H9 (cell line): Measurements from ENCODE around the gene SLC47A2. TPM values are rescaled to one million over a fixed set of nuclear protein-coding genes. Genes with fewer than 3 reads are reported as not detected.

Source experiments
- DNase-seq: peaks from one replicate; pipeline ENCODE4 v3.0.0-alpha.2; 2017
- H2AFZ ChIP-seq: one replicate; pipeline ENCODE4 v1.6.1; 2013; ENCODE audit warnings: mild to moderate bottlenecking, low read length, control low read depth, moderate library complexity
- H2AK5ac ChIP-seq: 2 replicates; pipeline ENCODE4 v1.6.1; 2013; ENCODE audit warnings: low read length, control low read depth, mixed read lengths; ENCODE audit not compliant: insufficient read length
- H2BK120ac ChIP-seq: one replicate; pipeline ENCODE4 v1.6.1; 2013; ENCODE audit warnings: low read depth, mild to moderate bottlenecking, low read length, control low read depth, inconsistent platforms; ENCODE audit not compliant: poor library complexity, severe bottlenecking
- H2BK12ac ChIP-seq: 2 replicates; pipeline ENCODE4 v1.6.1; 2013; ENCODE audit warnings: low read length, control low read depth, mixed read lengths, low read depth; ENCODE audit not compliant: insufficient read length
- H2BK15ac ChIP-seq: 2 replicates; pipeline ENCODE4 v1.6.1; 2013; ENCODE audit warnings: low read depth, low read length, control low read depth
- H2BK20ac ChIP-seq: one replicate; pipeline ENCODE4 v1.6.1; 2013; ENCODE audit warnings: low read depth, mild to moderate bottlenecking, low read length, control low read depth, inconsistent platforms; ENCODE audit not compliant: poor library complexity, severe bottlenecking
- H2BK5ac ChIP-seq: 2 replicates; pipeline ENCODE4 v1.6.1; 2013; ENCODE audit warnings: low read length, control low read depth, mixed read lengths; ENCODE audit not compliant: insufficient read length
- H3K14ac ChIP-seq: 2 replicates; pipeline ENCODE4 v1.6.1; 2013; ENCODE audit warnings: low read length, control low read depth; ENCODE audit not compliant: insufficient read depth
- H3K18ac ChIP-seq: 2 replicates; pipeline ENCODE4 v1.6.1; 2013; ENCODE audit warnings: low read depth, mild to moderate bottlenecking, mixed read lengths, low read length, control low read depth; ENCODE audit not compliant: insufficient read length
- H3K23ac ChIP-seq: 2 replicates; pipeline ENCODE4 v1.6.1; 2013; ENCODE audit warnings: low read length, control low read depth, mixed read lengths, low read depth; ENCODE audit not compliant: insufficient read length
- H3K23me2 ChIP-seq: 2 replicates; pipeline ENCODE4 v1.6.1; 2013; ENCODE audit warnings: low read depth, mild to moderate bottlenecking, mixed read lengths, low read length, control low read depth; ENCODE audit not compliant: insufficient read length, poor library complexity, severe bottlenecking
- H3K27ac ChIP-seq: 2 replicates; pipeline ENCODE4 v1.5.1; 2013; ENCODE audit warnings: low read length, control low read depth, mixed read lengths, low read depth; ENCODE audit not compliant: insufficient read length
- H3K27me3 ChIP-seq: 2 replicates; pipeline ENCODE4 v1.6.1; 2013; ENCODE audit warnings: low read length, control low read depth, inconsistent platforms; ENCODE audit not compliant: insufficient read depth
- H3K4ac ChIP-seq: 2 replicates; pipeline ENCODE4 v1.6.1; 2013; ENCODE audit warnings: low read depth, mild to moderate bottlenecking, control low read depth, inconsistent platforms, low read length, moderate library complexity
- H3K4me1 ChIP-seq: 2 replicates; pipeline ENCODE4 v1.6.1; 2013; ENCODE audit warnings: low read length, control low read depth, inconsistent platforms; ENCODE audit not compliant: insufficient read depth
- H3K4me2 ChIP-seq: 2 replicates; pipeline ENCODE4 v1.6.1; 2013; ENCODE audit warnings: low read length, control low read depth, mixed read lengths; ENCODE audit not compliant: insufficient read length, insufficient read depth
- H3K56ac ChIP-seq: 2 replicates; pipeline ENCODE4 v1.6.1; 2013; ENCODE audit warnings: low read depth, mild to moderate bottlenecking, mixed read lengths, low read length, control low read depth; ENCODE audit not compliant: insufficient read length
- H3K79me1 ChIP-seq: 2 replicates; pipeline ENCODE4 v1.6.1; 2013; ENCODE audit warnings: low read depth, mild to moderate bottlenecking, moderate library complexity, low read length, control low read depth, inconsistent platforms; ENCODE audit not compliant: insufficient read depth, poor library complexity, severe bottlenecking
- H3K79me2 ChIP-seq: 2 replicates; pipeline ENCODE4 v1.6.1; 2013; ENCODE audit warnings: low read length, control low read depth, inconsistent platforms; ENCODE audit not compliant: insufficient read depth
- H3K9ac ChIP-seq: 2 replicates; pipeline ENCODE4 v1.6.1; 2013; ENCODE audit warnings: low read length, control low read depth, mixed read lengths; ENCODE audit not compliant: insufficient read length; ENCODE audit errors: extremely low read depth
- H3K9me3 ChIP-seq: one replicate; pipeline ENCODE4 v1.6.1; 2013; ENCODE audit warnings: low read depth, low read length, inconsistent platforms; ENCODE audit not compliant: control insufficient read depth
- H3T11ph ChIP-seq: one replicate; pipeline ENCODE4 v1.6.1; 2013; ENCODE audit warnings: mild to moderate bottlenecking, low read length, control low read depth, inconsistent platforms
- H4K20me1 ChIP-seq: one replicate; pipeline ENCODE4 v1.6.1; 2013; ENCODE audit not compliant: control insufficient read depth, insufficient read length, insufficient read depth
- H4K5ac ChIP-seq: 2 replicates; pipeline ENCODE4 v1.6.1; 2013; ENCODE audit warnings: low read depth, mild to moderate bottlenecking, mixed read lengths, low read length, control low read depth; ENCODE audit not compliant: insufficient read length
- H4K8ac ChIP-seq: replicated peaks from 2 replicates; pipeline ENCODE4 v1.6.1; 2013; ENCODE audit warnings: low read length, control low read depth, mixed read lengths, low read depth; ENCODE audit not compliant: insufficient read length
- H4K91ac ChIP-seq: 2 replicates; pipeline ENCODE4 v1.6.1; 2013; ENCODE audit warnings: low read depth, mild to moderate bottlenecking, moderate library complexity, mixed read lengths, low read length, control low read depth; ENCODE audit not compliant: insufficient read length
- H3K27ac Mint-ChIP-seq, 3 experiments: 2 replicates in 2 of 3; 3 replicates in 1 of 3; pipeline ENCODE4 v1.8.0; 2020 to 2021; ENCODE audit warnings: mixed read lengths in 3 of 3, mild to moderate bottlenecking in 1 of 3, moderate library complexity in 1 of 3
- H3K27me3 Mint-ChIP-seq: 2 replicates; pipeline ENCODE4 v1.8.0; 2021; ENCODE audit warnings: low read depth, mild to moderate bottlenecking, moderate library complexity, mixed read lengths
- H3K36me3 Mint-ChIP-seq, 3 experiments: 2 replicates in 2 of 3; 3 replicates in 1 of 3; pipeline ENCODE4 v1.8.0; 2020 to 2021; ENCODE audit warnings: low read depth in 3 of 3, mixed read lengths in 3 of 3; ENCODE audit not compliant: insufficient read depth in 1 of 3
- H3K4me1 Mint-ChIP-seq, 2 experiments: 2 replicates each; pipeline ENCODE4 v1.8.0; 2020; ENCODE audit warnings: mixed read lengths in 2 of 2
- H3K4me3 Mint-ChIP-seq, 2 experiments: 2 replicates in 1 of 2; 3 replicates in 1 of 2; pipeline ENCODE4 v1.8.0; 2020 to 2021; ENCODE audit warnings: mild to moderate bottlenecking in 2 of 2, mixed read lengths in 2 of 2, moderate library complexity in 1 of 2
- H3K9me3 Mint-ChIP-seq, 2 experiments: 2 replicates in 1 of 2; 3 replicates in 1 of 2; pipeline ENCODE4 v1.8.0; 2020; ENCODE audit warnings: mild to moderate bottlenecking in 2 of 2, mixed read lengths in 2 of 2, moderate library complexity in 1 of 2
- WGBS: extraction: QIAGEN DNeasy Blood & Tissue Kit; methylation state at CpG from one replicate; pipeline ENCODE4 v1.1.7; 2013; ENCODE audit warnings: missing lambda C conversion rate, low lambda C conversion rate, mixed read lengths; ENCODE audit not compliant: insufficient read length; ENCODE audit errors: extremely low coverage; 5-methylcytosine and 5-hydroxymethylcytosine counted together
- total RNA-seq: library from RNA; stranded (reverse); gene quantifications from 2 replicates; pipeline ENCODE4 v1.2.1, GENCODE V29; 2021
- TF ChIP-seq, protein P1 (sequence below): fragments of 200-600 bp; sonication (generic); conservative IDR thresholded peaks from 3 replicates; pipeline ENCODE4 v1.8.0; 2021; ENCODE audit warnings: antibody characterized with exemption, mild to moderate bottlenecking

The SLC47A2 gene
- total RNA-seq, 1 experiment from 2014 or later: not detected

DNA sequence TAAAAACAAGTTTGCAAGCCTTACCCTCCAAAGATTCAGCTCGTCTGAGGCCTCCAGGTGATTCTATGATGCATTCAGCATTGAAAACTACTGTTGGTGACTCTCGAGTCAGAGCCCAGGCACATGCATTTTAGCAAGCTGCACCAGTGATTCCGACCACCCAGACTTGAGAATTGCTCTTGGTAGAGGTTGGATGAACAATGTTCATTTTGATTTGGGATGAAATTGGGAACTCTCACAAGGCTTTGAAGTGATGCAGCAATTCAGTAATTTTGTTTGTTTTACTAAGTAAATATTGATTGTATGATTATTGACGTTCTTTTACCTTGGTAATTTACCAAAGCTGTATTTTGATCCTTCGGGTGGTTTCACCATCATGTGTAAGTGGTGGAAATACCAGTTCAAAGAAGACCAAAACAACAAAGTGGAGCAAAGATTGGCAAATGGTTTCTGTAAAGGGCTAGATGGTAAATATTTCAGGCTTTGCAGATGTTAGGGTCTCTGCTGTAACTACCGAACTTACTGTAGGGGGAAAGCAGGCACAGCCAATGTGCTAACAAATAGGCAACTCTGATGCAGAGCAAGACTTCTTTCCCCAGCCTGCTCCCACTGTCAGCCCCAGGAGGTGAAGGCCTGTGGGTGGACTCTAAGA lies 56.0 kb downstream of the SLC47A2 start:
- Histone ChIP-seq H2AFZ (no peak overlapping the region), H3K14ac (no peak overlapping the region), H3K23me2 (no peaks in the 10 kb centered on the region), H3T11ph (no peak overlapping the region), H4K8ac (no peak overlapping the region), H2BK15ac (no peak overlapping the region), H3K27me3 (no peaks in the 10 kb centered on the region), H3K79me1 (no peaks in the 10 kb centered on the region), H2BK20ac (no peak overlapping the region), H4K91ac (no peak overlapping the region), H2BK5ac (no peak overlapping the region), H3K79me2 (0 out of 2 replicates have a peak, but pooled peaks cover 2% of the 10 kb centered on the region), H2BK12ac (no peak overlapping the region), H3K23ac (no peak overlapping the region), H3K18ac (no peak overlapping the region), H3K9me3 (peaks cover 2% of the 10 kb centered on the region), H3K27ac (no peak overlapping the region), H3K4me2 (no peak overlapping the region), H4K5ac (no peak overlapping the region), H3K4me1 (peaks cover 3% of the 10 kb centered on the region; the same call in 1 of the 2 replicates), H3K9ac (no peak overlapping the region), H3K56ac (no peak overlapping the region), H4K20me1 (no peaks in the 10 kb centered on the region), H3K4ac (no peak overlapping the region), H2BK120ac (no peak overlapping the region), H2AK5ac (no peak overlapping the region)
- Mint-ChIP-seq H3K27me3 (no peaks in the 10 kb centered on the region), H3K9me3 (peaks cover under 1 to 3% of the 10 kb centered on the region in 2 experiments; a peak in 1 of 5 replicates), H3K4me1 (peaks cover 20 to 22% of the 10 kb centered on the region in 2 experiments), H3K36me3 (peaks cover 40 to 79% (median 59%) of the 10 kb centered on the region in 3 experiments), H3K27ac (no peak overlapping the region), H3K4me3 (no peak overlapping the region)
- no CpG with 5 or more reads among the region's 6 CpGs for WGBS
- TF ChIP-seq, protein P1, sequence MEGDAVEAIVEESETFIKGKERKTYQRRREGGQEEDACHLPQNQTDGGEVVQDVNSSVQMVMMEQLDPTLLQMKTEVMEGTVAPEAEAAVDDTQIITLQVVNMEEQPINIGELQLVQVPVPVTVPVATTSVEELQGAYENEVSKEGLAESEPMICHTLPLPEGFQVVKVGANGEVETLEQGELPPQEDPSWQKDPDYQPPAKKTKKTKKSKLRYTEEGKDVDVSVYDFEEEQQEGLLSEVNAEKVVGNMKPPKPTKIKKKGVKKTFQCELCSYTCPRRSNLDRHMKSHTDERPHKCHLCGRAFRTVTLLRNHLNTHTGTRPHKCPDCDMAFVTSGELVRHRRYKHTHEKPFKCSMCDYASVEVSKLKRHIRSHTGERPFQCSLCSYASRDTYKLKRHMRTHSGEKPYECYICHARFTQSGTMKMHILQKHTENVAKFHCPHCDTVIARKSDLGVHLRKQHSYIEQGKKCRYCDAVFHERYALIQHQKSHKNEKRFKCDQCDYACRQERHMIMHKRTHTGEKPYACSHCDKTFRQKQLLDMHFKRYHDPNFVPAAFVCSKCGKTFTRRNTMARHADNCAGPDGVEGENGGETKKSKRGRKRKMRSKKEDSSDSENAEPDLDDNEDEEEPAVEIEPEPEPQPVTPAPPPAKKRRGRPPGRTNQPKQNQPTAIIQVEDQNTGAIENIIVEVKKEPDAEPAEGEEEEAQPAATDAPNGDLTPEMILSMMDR: no peak
- DNase-seq: no peak
